Measurements from ENCODE around the gene RPS15.

Gene RPS15

DNA sequence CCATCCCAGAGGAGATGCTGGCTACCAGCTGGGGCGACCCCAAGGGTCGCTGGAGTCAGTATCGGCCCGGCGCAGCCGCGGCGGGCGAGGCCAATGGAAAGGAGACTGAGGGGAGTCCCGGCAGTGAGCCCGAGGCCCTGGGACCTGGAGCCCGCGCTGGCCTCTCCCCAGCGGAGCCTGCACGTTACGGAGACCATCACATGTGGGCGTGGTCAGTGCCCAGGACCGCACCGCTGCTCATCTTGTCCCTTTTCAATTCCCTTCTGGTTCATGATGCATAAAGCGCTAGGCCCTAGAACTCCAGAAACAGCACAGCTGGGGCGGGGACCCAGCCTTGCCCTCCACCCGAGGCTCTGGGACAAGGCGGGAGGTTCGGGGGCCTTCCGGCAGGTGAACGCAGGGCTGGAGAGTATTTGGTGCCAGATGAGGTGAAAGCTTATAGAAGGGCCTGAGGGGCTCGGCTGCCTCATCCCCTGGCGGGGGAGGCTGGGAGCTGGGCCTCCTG, 32.9 kb downstream of the RPS15 start:
- TF ChIP-seq, protein P1, sequence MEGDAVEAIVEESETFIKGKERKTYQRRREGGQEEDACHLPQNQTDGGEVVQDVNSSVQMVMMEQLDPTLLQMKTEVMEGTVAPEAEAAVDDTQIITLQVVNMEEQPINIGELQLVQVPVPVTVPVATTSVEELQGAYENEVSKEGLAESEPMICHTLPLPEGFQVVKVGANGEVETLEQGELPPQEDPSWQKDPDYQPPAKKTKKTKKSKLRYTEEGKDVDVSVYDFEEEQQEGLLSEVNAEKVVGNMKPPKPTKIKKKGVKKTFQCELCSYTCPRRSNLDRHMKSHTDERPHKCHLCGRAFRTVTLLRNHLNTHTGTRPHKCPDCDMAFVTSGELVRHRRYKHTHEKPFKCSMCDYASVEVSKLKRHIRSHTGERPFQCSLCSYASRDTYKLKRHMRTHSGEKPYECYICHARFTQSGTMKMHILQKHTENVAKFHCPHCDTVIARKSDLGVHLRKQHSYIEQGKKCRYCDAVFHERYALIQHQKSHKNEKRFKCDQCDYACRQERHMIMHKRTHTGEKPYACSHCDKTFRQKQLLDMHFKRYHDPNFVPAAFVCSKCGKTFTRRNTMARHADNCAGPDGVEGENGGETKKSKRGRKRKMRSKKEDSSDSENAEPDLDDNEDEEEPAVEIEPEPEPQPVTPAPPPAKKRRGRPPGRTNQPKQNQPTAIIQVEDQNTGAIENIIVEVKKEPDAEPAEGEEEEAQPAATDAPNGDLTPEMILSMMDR (IDR thresholded peaks at IDR 0.05; ENCODE audit: control insufficient read depth, extremely low read depth, insufficient read depth): no peak
- no peak for DNase-seq (ENCODE audit: low read depth)
- no peak overlapping the region for H3K4me3 ChIP-seq (ENCODE audit: low read depth, low read length)

DNA sequence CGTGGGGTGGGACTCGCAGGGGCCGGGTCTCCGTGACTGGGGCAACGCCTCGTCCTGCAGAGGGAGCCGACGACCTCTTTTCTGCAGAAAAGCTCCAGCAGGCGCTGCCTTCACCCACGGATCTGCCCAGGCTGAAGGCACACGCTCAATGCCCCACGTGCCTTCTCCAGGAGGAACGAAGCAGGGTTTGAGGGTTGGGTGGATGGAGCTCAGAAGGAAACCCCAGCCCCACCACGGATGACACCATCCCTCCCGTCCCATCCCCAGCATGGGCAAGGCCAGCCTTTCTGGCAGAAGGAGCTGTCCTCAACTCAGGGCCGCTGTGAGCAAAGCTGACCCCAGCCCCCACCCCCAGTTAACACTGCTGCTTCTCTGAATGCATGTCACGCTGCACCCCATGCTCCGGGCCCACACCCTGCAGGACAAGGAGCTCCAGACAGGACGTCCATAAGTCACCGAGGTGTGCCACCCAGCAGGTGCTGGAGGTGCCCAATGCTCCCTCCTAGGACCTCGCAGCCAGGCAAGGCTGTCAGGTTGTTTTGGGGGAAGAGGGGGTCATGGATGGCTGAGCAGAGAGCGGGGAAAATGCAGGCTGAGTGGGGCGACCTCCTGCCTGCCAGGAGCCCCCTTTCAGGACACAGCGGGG, 33.4 kb downstream of the RPS15 start:
- TF ChIP-seq, protein P1 (IDR thresholded peaks at IDR 0.05; ENCODE audit: control insufficient read depth, extremely low read depth, insufficient read depth): no peak
- DNase-seq (ENCODE audit: low read depth): no peak
- H3K4me3 ChIP-seq (ENCODE audit: low read depth, low read length): no peak overlapping the region

- TF ChIP-seq, protein P1 (IDR thresholded peaks at IDR 0.05; ENCODE audit: control insufficient read depth, extremely low read depth, insufficient read depth): no peak
- DNase-seq (ENCODE audit: low read depth): no peak
- H3K4me3 ChIP-seq (ENCODE audit: low read depth, low read length): no peak overlapping the region
These were observed 34.3 kb downstream of the RPS15 start for GRCh38 chr19:1472231-1473084.

- no peak for DNase-seq (ENCODE audit: low read depth)
- H3K4me3 ChIP-seq (ENCODE audit: low read depth, low read length): no peak overlapping the region
- TF ChIP-seq, protein P1 (IDR thresholded peaks at IDR 0.05; ENCODE audit: control insufficient read depth, extremely low read depth, insufficient read depth): no peak
These were observed 35.1 kb downstream of the RPS15 start for GRCh38 chr19:1473085-1473851.

DNA sequence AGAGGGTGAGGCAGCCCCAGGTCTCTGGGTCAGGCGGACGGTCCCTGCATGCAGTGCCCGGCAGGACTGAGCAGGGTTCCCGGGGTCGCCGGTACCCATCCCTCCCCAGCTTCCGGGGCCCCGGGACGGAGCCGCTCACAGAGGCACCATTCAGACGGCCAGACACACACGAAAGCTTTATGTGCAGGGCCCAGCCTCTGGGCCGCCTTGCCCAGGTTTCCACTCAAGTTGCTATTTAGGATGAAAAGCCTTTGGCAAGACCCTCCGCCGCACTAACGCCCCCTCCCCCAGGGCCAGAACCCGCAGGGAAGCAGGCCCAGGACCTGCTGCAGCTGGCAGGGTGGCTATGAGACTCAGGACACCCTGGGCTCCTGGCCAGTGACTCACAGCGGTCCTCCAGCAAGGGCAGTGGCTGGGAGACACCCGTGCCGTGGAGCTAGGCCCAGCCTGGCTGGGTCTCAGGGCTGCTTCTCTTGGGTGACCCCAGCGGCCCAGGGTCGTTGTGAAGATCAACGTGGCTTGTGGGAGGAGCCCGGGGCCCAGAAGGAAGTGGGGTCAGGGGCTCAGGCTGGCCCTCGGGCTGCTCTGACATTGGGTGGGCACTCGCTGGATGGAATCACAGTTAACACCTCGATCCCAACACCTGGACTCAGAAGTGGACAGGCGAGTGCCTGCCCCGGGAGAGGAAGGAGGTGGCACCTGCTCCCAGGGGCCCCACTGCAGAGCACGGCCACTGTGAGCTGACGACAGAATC, 36.0 kb downstream of the RPS15 start:
- TF ChIP-seq, protein P1 (IDR thresholded peaks at IDR 0.05; ENCODE audit: control insufficient read depth, extremely low read depth, insufficient read depth): no peak
- DNase-seq (ENCODE audit: low read depth): no peak
- H3K4me3 ChIP-seq (ENCODE audit: low read depth, low read length): no peak overlapping the region

DNA sequence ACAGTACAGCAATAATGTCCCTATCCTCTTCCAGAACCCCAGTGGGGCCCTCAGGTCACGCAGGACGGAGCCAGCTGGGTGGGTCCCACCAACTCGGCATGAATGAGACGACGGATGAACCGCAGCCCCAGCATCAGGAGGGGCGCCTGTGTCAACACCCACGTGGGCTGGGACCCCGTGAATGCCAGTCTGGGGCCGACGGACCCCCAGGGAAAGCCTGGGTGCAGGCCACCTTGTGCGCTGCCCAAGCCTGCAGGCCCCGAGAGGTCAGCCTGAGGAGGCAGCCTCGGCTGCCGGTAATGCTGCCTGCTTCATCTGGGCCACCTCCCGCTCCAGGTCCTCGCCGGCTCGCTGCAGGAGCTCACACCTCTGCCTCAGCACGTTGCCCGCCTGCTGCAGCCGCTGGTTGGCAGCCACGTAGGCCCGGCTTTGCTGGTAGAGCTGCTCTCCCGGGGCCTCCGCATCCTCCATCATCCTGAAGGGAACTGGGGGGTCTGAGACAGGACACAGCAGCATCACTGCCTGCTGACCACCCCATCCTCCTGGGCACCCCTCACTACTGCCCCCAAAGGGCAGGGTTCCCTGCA, 36.7 kb downstream of the RPS15 start:
- H3K4me3 ChIP-seq (ENCODE audit: low read depth, low read length): no peak overlapping the region
- TF ChIP-seq, protein P1 (IDR thresholded peaks at IDR 0.05; ENCODE audit: control insufficient read depth, extremely low read depth, insufficient read depth): no peak
- DNase-seq (ENCODE audit: low read depth): no peak
